ENCODE results near the gene CEP192. TPM values are rescaled to one million over a fixed set of nuclear protein-coding genes. Genes with fewer than 3 reads are reported as not detected.
A peak's percentile ranks its signal among the peaks of the same experiment; 100 is the strongest.

The CEP192 gene
- total and polyA plus RNA-seq, 10 of the 15 experiments (the other 5 are each of a cell fraction or from before 2014, with no cell fraction given): 15.4 to 58.2 (median 29.6) TPM

- no peak for TF ChIP-seq E4F1 (IDR thresholded peaks at IDR 0.05; ENCODE audit: borderline replicate concordance, partially characterized antibody)
- no peak for TF ChIP-seq BCLAF1 (IDR thresholded peaks at IDR 0.05)
- TF ChIP-seq KDM1A (IDR thresholded peaks at IDR 0.05; ENCODE audit: borderline replicate concordance): no peak
- TF ChIP-seq RAD51 (IDR thresholded peaks at IDR 0.05): no peak
- TF ChIP-seq ZNF384 (IDR thresholded peaks at IDR 0.05; ENCODE audit: borderline replicate concordance, low read depth, low read length): no peak
- TF ChIP-seq SMAD5 (IDR thresholded peaks at IDR 0.05; ENCODE audit: low read depth): no peak
- no peak for TF ChIP-seq RAD21 (IDR thresholded peaks at IDR 0.05; ENCODE audit: insufficient read depth, low read depth, low read length)
- no peak for TF ChIP-seq ZZZ3 (IDR thresholded peaks at IDR 0.05; ENCODE audit: control insufficient read depth, insufficient read length, low read depth)
- TF ChIP-seq PBX3 (IDR thresholded peaks at IDR 0.05; ENCODE audit: insufficient replicate concordance, low read depth, low read length): no peak
- 0 out of 2 replicates have a peak, but pooled peaks have one; percentile 41 for TF ChIP-seq PAX5 (IDR thresholded peaks at IDR 0.05; ENCODE audit: borderline replicate concordance, low read depth, low read length)
- no peak for TF ChIP-seq NFYA (IDR thresholded peaks at IDR 0.05; ENCODE audit: borderline replicate concordance, low read depth, low read length)
- no peak for TF ChIP-seq ESRRA (IDR thresholded peaks at IDR 0.05; ENCODE audit: low read length)
- TF ChIP-seq HDGF (IDR thresholded peaks at IDR 0.05): no peak
- TF ChIP-seq ZNF622 (IDR thresholded peaks at IDR 0.05): no peak
- TF ChIP-seq IRF4 (IDR thresholded peaks at IDR 0.05; ENCODE audit: low read depth, low read length): 0 out of 2 replicates have a peak, but pooled peaks have one; percentile 10
- no peak for TF ChIP-seq RELA (IDR thresholded peaks at IDR 0.05; ENCODE audit: borderline replicate concordance, partially characterized antibody)
- TF ChIP-seq NR2C1 (IDR thresholded peaks at IDR 0.05): peak; percentile 47
- TF ChIP-seq EZH2 (IDR thresholded peaks at IDR 0.05; ENCODE audit: borderline replicate concordance, control insufficient read depth, low read depth, low read length): no peak
- TF ChIP-seq REST (IDR thresholded peaks at IDR 0.05; ENCODE audit: low read depth, low read length): no peak
Observed at GRCh38 chr18:13137670-13138419, 146.7 kb downstream of the CEP192 start (continued).
